Measurements from ENCODE around the gene SLC25A10. TPM values are rescaled to one million over a fixed set of nuclear protein-coding genes. Genes with fewer than 3 reads are reported as not detected.

SLC25A10 gene
- total and polyA plus RNA-seq, 10 of the 15 experiments (the other 5 are each of a cell fraction or from before 2014, with no cell fraction given), result 0.11 to 72.7 (median 22.3) TPM

DNA sequence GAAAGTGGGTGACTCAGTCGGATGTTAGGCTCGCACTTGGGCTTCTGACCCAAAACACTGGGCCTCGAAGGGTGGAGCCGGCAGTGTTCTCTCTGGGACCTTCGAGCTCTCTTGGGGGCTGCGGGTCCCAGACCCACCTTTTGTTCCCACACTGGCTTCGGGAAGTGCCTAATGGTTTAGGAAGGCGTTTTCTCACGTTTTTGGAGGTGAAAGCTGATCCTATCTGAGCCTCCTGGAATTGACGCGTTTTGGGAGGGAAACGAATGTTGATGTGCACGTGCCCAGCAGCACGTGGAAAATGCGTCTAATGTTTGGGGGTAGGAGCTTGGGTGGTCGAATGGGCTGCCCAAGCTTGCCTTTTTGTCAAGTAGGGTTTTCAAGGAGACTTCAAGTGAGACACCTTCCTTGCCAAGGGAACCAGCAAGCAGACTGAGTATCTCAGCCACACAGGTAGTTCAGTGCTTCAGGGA lies 27.6 kb upstream of the SLC25A10 start:
- Histone ChIP-seq H3K4me3 (peak overlapping the region; percentile 95), H3K36me3 (ENCODE audit: control insufficient read depth in 2 of 2, insufficient read depth in 2 of 2, low read length in 1 of 2) (peaks cover 4 to 16% of the 10 kb centered on the region in 2 experiments; a peak in 3 of 4 replicates), H3K9me3 (replicated peaks; ENCODE audit: control insufficient read depth, insufficient read depth, low read length) (no peaks in the 10 kb centered on the region), H3K4me1 (ENCODE audit: control insufficient read depth, insufficient read depth, low read length) (peaks cover 11% of the 10 kb centered on the region), H3K4me2 (ENCODE audit: control insufficient read depth, insufficient read depth) (peak overlapping the region; percentile 97), H3K9ac (ENCODE audit: control insufficient read depth, insufficient read depth, low read length) (peak overlapping the region; percentile 95), H4K20me1 (ENCODE audit: control insufficient read depth, insufficient read depth) (peaks cover 8% of the 10 kb centered on the region; the same call in 1 of the 2 replicates), H3K27me3 (replicated peaks in 1 of 2; ENCODE audit: control insufficient read depth in 2 of 2, insufficient read depth in 2 of 2, low read length in 1 of 2) (no peaks in the 10 kb centered on the region), H3K79me2 (ENCODE audit: control insufficient read depth, insufficient read depth, low read length) (peaks cover 38% of the 10 kb centered on the region), H2AFZ (ENCODE audit: control insufficient read depth, low read depth, low read length) (no peak overlapping the region), H3K27ac (ENCODE audit: control insufficient read depth, insufficient read depth) (peak overlapping the region; percentile 78)
- ATAC-seq, result no peak
- peak; percentile 53 to 80; a peak in 3 of 4 replicates for TF ChIP-seq BHLHE40 (IDR thresholded peaks at IDR 0.05; ENCODE audit: borderline replicate concordance in 1 of 2, low read depth in 2 of 2, low read length in 1 of 2)
- TF ChIP-seq, protein P1, sequence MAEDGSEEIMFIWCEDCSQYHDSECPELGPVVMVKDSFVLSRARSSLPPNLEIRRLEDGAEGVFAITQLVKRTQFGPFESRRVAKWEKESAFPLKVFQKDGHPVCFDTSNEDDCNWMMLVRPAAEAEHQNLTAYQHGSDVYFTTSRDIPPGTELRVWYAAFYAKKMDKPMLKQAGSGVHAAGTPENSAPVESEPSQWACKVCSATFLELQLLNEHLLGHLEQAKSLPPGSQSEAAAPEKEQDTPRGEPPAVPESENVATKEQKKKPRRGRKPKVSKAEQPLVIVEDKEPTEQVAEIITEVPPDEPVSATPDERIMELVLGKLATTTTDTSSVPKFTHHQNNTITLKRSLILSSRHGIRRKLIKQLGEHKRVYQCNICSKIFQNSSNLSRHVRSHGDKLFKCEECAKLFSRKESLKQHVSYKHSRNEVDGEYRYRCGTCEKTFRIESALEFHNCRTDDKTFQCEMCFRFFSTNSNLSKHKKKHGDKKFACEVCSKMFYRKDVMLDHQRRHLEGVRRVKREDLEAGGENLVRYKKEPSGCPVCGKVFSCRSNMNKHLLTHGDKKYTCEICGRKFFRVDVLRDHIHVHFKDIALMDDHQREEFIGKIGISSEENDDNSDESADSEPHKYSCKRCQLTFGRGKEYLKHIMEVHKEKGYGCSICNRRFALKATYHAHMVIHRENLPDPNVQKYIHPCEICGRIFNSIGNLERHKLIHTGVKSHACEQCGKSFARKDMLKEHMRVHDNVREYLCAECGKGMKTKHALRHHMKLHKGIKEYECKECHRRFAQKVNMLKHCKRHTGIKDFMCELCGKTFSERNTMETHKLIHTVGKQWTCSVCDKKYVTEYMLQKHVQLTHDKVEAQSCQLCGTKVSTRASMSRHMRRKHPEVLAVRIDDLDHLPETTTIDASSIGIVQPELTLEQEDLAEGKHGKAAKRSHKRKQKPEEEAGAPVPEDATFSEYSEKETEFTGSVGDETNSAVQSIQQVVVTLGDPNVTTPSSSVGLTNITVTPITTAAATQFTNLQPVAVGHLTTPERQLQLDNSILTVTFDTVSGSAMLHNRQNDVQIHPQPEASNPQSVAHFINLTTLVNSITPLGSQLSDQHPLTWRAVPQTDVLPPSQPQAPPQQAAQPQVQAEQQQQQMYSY (CRISPR knock-in tag; IDR thresholded peaks at IDR 0.05), result no peak
- TF ChIP-seq MTA3 (IDR thresholded peaks at IDR 0.05; ENCODE audit: borderline replicate concordance, low read length), result no peak
- TF ChIP-seq BRCA1 (IDR thresholded peaks at IDR 0.05; ENCODE audit: low read depth, low read length), result no peak
- TF ChIP-seq, protein P2, sequence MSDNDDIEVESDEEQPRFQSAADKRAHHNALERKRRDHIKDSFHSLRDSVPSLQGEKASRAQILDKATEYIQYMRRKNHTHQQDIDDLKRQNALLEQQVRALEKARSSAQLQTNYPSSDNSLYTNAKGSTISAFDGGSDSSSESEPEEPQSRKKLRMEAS (IDR thresholded peaks at IDR 0.05; ENCODE audit: low read depth, low read length), result peak; percentile 14; the same call in 1 of the 2 replicates
- TF ChIP-seq SPI1 (IDR thresholded peaks at IDR 0.05; ENCODE audit: borderline replicate concordance, insufficient read depth, low read depth, low read length), result 0 out of 2 replicates have a peak, but pooled peaks have one; percentile 3
- FAIRE-seq, result no peak
- RAD21 ChIA-PET (ENCODE audit: unreplicated experiment), result interaction anchor here (1.9 kb wide), 1 partner anchor 19 kb away, joined by 6 read pairs; no protein-coding TSS in a partner anchor
- CTCF ChIA-PET, result interaction anchor here (1.1 to 1.6 kb wide), 4 partner anchors 10 to 27 kb away, joined by 3 to 5 read pairs (median 4); no protein-coding TSS in a partner anchor
- BruUV-seq (replicated peaks), result TSS peak; percentile 76
- 6% methylated on average over 16 of the region's 16 CpGs for WGBS (ENCODE audit: insufficient coverage, insufficient replicate concordance, low lambda C conversion rate, missing lambda C conversion rate)
- SMC1A ChIA-PET (ENCODE audit: uncharacterized antibody, unreplicated experiment), result interaction anchor here (0.7 to 0.8 kb wide), 2 partner anchors 18 to 21 kb away, joined by 3 read pairs; no protein-coding TSS in a partner anchor
- POLR2A ChIA-PET, result interaction anchor here (0.6 to 4.0 kb wide), 6 partner anchors 8 to 178 kb away, joined by 3 to 32 read pairs (median 4); partner anchors contain the start of gene MRPL12
- no peak for DNase-seq (ENCODE audit: low read depth, low spot score)
- intact Hi-C loops (cut with micrococcal nuclease; ENCODE audit: unreplicated experiment), result no loop called here
- in situ Hi-C loops (cut with MboI), result no loop called here

Data from GM12878 (cell line).